Body of pancreas (tissue), 4 donors: Measurements from ENCODE around the gene WDR47.

Experiments used
- CTCF ChIP-seq, 7 experiments: fragments of 450-650 bp in 4 of 7; fragments of 200-600 bp in 3 of 7; sonication (generic) in 3 of 7; IDR thresholded peaks; one replicate each; pipeline ENCODE4 v1.5.1; 2016 to 2019; ENCODE audit warnings: antibody characterized with exemption in 7 of 7
- POLR2A ChIP-seq, 3 donors: fragments of 450-650 bp; IDR thresholded peaks; one replicate each; pipeline ENCODE4 v1.6.1; 2016; ENCODE audit warnings: antibody characterized with exemption in 3 of 3, mild to moderate bottlenecking in 2 of 3

GRCh38 chr1:108947871-108948525 lies 93.9 kb downstream of the WDR47 start:
- TF ChIP-seq POLR2A (IDR thresholded peaks at IDR 0.05) (no peak), CTCF (IDR thresholded peaks at IDR 0.05) (no peak)
